Endometrial microvascular endothelial cells (primary cell): Measurements from ENCODE around the gene SMIM31. TPM values are rescaled to one million over a fixed set of nuclear protein-coding genes. Genes with fewer than 3 reads are reported as not detected.

Source experiments
- total RNA-seq: library from RNA; depleted of rRNA; stranded (reverse); fragments of >200 nt; gene quantifications from one replicate; pipeline ENCODE4 v1.2.3, GENCODE V29; 2015; ENCODE audit errors: inconsistent ontology term

The SMIM31 gene
- total RNA-seq, 1 donor from 2014 or later: not detected

Other genes with a start within 250 kb of the SMIM31 start
- not detected for gene APELA, start 123.0 kb downstream of the SMIM31 start, total RNA-seq
- not detected for gene TRIM61, start 223.5 kb downstream of the SMIM31 start, total RNA-seq